Vein endothelial cell (primary cell): ENCODE results near the gene GFRA1. TPM values are rescaled to one million over a fixed set of nuclear protein-coding genes. Genes with fewer than 3 reads are reported as not detected.

Experiments used
- total RNA-seq: library from RNA; depleted of rRNA; stranded (reverse); fragments of >200 nt; gene quantifications from 2 replicates; pipeline ENCODE4 v1.2.3, GENCODE V29; 2012

Gene GFRA1, protein sequence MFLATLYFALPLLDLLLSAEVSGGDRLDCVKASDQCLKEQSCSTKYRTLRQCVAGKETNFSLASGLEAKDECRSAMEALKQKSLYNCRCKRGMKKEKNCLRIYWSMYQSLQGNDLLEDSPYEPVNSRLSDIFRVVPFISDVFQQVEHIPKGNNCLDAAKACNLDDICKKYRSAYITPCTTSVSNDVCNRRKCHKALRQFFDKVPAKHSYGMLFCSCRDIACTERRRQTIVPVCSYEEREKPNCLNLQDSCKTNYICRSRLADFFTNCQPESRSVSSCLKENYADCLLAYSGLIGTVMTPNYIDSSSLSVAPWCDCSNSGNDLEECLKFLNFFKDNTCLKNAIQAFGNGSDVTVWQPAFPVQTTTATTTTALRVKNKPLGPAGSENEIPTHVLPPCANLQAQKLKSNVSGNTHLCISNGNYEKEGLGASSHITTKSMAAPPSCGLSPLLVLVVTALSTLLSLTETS
- total RNA-seq: 0.86 and 1.3 TPM in 2 replicates

DNA sequence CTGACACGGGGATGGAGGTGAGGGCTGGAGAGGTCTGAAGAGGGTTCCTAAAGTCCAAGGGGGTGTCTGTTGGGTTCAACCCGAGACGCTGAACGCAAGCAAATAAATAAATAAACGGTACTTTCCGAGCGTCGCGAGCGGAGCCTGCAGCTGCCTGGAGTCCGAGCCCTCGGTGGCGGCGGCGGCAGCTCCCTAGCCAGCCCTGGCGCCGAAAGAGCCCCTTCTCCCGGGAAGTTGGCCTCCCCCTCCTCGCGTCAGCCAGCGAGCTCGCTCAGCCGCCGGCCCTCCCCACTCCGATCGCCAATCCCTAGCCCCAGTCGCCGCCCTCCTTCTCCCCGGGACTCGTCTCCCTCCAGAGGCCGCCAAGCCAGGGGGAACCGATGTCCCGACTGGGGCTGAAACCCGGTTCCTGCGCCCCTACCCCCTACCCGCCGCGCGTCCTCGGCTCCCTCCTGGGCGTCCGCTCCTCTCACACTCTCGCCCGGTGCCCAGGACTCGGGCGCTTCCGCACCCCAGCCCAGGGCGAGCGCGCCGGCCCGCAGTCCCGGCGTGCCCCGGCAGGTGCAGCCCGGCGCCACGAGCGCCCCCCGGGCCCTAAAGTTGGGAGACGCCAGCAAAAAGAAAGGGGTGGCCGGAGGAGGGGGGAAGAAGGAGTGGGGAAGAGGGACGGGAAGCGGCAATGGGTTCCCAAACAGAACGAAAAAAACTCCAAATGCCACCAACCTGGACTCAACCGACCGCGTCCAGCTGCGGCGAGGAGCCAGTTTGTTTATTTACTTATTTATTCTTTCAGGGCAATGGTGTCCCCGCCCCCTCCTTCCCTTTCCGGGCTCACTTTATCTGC, at the start of gene GFRA1:
GFRA1 (minus strand) TSS at position 767 of the 844 bp plus-strand sequence. CDS start 1,177 bp downstream, outside the sequence.

Other genes with a start within 250 kb of the GFRA1 start
- not detected in 2 replicates for gene CCDC172, start 51.2 kb upstream of the GFRA1 start, total RNA-seq
- gene PNLIPRP3, start 154.6 kb upstream of the GFRA1 start, total RNA-seq: not detected in 2 replicates